ENCODE data around the gene BIN2.

The BIN2 gene

GRCh38 chr12:51323966-51324895, at the start of gene BIN2:
TSS of gene BIN2 (minus strand) at chr12:51324174. CDS start at chr12:51324102, 72 bp downstream.
- DNase-seq (ENCODE audit: low read depth) = peak; percentile 54

GRCh38 chr12:51373187-51373586, 49.2 kb upstream of the BIN2 start:
- DNase-seq (ENCODE audit: low read depth) = no peak

- DNase-seq (ENCODE audit: low read depth) = no peak
Measured at GRCh38 chr12:51372021-51372420, 48.0 kb upstream of the BIN2 start.

GRCh38 chr12:51371295-51371953, 47.5 kb upstream of the BIN2 start:
- DNase-seq (ENCODE audit: low read depth) = no peak

GRCh38 chr12:51370667-51371066, 46.7 kb upstream of the BIN2 start:
- DNase-seq (ENCODE audit: low read depth) = no peak

- DNase-seq (ENCODE audit: low read depth) = no peak
Measured at GRCh38 chr12:51369581-51369980, 45.6 kb upstream of the BIN2 start.

GRCh38 chr12:51368640-51369517, 44.9 kb upstream of the BIN2 start:
- DNase-seq (ENCODE audit: low read depth) = peak; percentile 75

GRCh38 chr12:51365276-51365675, 41.3 kb upstream of the BIN2 start:
- no peak for DNase-seq (ENCODE audit: low read depth)

- no peak for DNase-seq (ENCODE audit: low read depth)
Measured at GRCh38 chr12:51364001-51364400, 40.0 kb upstream of the BIN2 start.

- DNase-seq (ENCODE audit: low read depth) = no peak
Measured at GRCh38 chr12:51362747-51363342, 38.9 kb upstream of the BIN2 start.

GRCh38 chr12:51362307-51362706, 38.3 kb upstream of the BIN2 start:
- DNase-seq (ENCODE audit: low read depth) = no peak

GRCh38 chr12:51361161-51362016, 37.4 kb upstream of the BIN2 start:
- DNase-seq (ENCODE audit: low read depth) = no peak

- no peak for DNase-seq (ENCODE audit: low read depth)
Measured at GRCh38 chr12:51360315-51360714, 36.3 kb upstream of the BIN2 start.

GRCh38 chr12:51359851-51360250, 35.9 kb upstream of the BIN2 start:
- DNase-seq (ENCODE audit: low read depth) = no peak

- DNase-seq (ENCODE audit: low read depth) = no peak
Measured at GRCh38 chr12:51358496-51358895, 34.5 kb upstream of the BIN2 start.

- no peak for DNase-seq (ENCODE audit: low read depth)
Measured at GRCh38 chr12:51357374-51358047, 33.5 kb upstream of the BIN2 start.

- DNase-seq (ENCODE audit: low read depth) = no peak
Measured at GRCh38 chr12:51351913-51352532, 28.0 kb upstream of the BIN2 start.

- no peak for DNase-seq (ENCODE audit: low read depth)
Measured at GRCh38 chr12:51349026-51349425, 25.1 kb upstream of the BIN2 start.

GRCh38 chr12:51348116-51348515, 24.1 kb upstream of the BIN2 start:
- no peak for DNase-seq (ENCODE audit: low read depth)

- DNase-seq (ENCODE audit: low read depth) = no peak
Measured at GRCh38 chr12:51346581-51346980, 22.6 kb upstream of the BIN2 start, which contains the start of gene CELA1. TSS of gene CELA1 (minus strand) at chr12:51346679. CDS start at chr12:51346638, 41 bp downstream.
